ENCODE results near the gene LRP6.

DNA sequence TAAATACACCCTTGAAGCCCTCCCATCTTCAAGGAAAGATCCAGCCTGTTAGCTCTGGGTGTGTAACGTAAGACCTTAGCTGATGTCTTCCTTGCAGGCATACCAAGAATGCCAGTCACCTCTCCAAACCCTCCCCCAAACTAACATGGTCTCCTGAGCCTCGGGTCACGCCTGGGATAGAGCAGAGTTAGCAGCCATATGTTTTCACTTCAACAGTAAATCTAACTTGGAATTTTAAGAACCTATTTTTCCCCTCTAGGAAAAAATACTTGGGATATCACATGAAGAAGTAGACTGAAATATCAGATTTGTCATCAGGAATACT is 168.2 kb downstream of the LRP6 start:
- TF ChIP-seq, protein P1, sequence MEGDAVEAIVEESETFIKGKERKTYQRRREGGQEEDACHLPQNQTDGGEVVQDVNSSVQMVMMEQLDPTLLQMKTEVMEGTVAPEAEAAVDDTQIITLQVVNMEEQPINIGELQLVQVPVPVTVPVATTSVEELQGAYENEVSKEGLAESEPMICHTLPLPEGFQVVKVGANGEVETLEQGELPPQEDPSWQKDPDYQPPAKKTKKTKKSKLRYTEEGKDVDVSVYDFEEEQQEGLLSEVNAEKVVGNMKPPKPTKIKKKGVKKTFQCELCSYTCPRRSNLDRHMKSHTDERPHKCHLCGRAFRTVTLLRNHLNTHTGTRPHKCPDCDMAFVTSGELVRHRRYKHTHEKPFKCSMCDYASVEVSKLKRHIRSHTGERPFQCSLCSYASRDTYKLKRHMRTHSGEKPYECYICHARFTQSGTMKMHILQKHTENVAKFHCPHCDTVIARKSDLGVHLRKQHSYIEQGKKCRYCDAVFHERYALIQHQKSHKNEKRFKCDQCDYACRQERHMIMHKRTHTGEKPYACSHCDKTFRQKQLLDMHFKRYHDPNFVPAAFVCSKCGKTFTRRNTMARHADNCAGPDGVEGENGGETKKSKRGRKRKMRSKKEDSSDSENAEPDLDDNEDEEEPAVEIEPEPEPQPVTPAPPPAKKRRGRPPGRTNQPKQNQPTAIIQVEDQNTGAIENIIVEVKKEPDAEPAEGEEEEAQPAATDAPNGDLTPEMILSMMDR (IDR thresholded peaks at IDR 0.05 in 2 of 3, conservative IDR thresholded peaks at IDR 0.05 in 1 of 3; ENCODE audit: borderline replicate concordance in 1 of 3, insufficient read depth in 1 of 3, low read depth in 2 of 3, low read length in 2 of 3): no peak
- TF ChIP-seq ZNF274 (IDR thresholded peaks at IDR 0.05; ENCODE audit: low read depth, low read length) (no peak), EZH2 (IDR thresholded peaks at IDR 0.05) (no peak), RAD21 (IDR thresholded peaks at IDR 0.05; ENCODE audit: low read depth) (no peak), FOSL1 (IDR thresholded peaks at IDR 0.05; ENCODE audit: low read depth) (no peak), ZFX (IDR thresholded peaks at IDR 0.05) (no peak), SRF (IDR thresholded peaks at IDR 0.05; ENCODE audit: low read depth) (no peak), POLR2AphosphoS5 (IDR thresholded peaks at IDR 0.05; ENCODE audit: low read depth, low read length) (no peak), POLR2A (IDR thresholded peaks at IDR 0.05; ENCODE audit: borderline replicate concordance, extremely low read depth, insufficient read depth, insufficient read length) (no peak), CEBPB (IDR thresholded peaks at IDR 0.05; ENCODE audit: low read depth) (no peak), SIN3A (IDR thresholded peaks at IDR 0.05; ENCODE audit: low read depth) (no peak)
- TF ChIP-seq, protein P2, sequence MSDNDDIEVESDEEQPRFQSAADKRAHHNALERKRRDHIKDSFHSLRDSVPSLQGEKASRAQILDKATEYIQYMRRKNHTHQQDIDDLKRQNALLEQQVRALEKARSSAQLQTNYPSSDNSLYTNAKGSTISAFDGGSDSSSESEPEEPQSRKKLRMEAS (IDR thresholded peaks at IDR 0.05): no peak
- TF ChIP-seq, protein P3, sequence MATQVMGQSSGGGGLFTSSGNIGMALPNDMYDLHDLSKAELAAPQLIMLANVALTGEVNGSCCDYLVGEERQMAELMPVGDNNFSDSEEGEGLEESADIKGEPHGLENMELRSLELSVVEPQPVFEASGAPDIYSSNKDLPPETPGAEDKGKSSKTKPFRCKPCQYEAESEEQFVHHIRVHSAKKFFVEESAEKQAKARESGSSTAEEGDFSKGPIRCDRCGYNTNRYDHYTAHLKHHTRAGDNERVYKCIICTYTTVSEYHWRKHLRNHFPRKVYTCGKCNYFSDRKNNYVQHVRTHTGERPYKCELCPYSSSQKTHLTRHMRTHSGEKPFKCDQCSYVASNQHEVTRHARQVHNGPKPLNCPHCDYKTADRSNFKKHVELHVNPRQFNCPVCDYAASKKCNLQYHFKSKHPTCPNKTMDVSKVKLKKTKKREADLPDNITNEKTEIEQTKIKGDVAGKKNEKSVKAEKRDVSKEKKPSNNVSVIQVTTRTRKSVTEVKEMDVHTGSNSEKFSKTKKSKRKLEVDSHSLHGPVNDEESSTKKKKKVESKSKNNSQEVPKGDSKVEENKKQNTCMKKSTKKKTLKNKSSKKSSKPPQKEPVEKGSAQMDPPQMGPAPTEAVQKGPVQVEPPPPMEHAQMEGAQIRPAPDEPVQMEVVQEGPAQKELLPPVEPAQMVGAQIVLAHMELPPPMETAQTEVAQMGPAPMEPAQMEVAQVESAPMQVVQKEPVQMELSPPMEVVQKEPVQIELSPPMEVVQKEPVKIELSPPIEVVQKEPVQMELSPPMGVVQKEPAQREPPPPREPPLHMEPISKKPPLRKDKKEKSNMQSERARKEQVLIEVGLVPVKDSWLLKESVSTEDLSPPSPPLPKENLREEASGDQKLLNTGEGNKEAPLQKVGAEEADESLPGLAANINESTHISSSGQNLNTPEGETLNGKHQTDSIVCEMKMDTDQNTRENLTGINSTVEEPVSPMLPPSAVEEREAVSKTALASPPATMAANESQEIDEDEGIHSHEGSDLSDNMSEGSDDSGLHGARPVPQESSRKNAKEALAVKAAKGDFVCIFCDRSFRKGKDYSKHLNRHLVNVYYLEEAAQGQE (IDR thresholded peaks at IDR 0.05; ENCODE audit: low read depth): no peak

Measured in HCT116 (cell line).